GM21717 (cell line): ENCODE data around the gene KIF3B.
"Not testable (repeated sequence)": the region's sequence is repeated elsewhere in the genome, so short reads cannot be mapped to it uniquely, and the experiment has no call there.

Experiments used
- ATAC-seq: cut with Tn5 transposase; IDR thresholded peaks from one replicate; pipeline ENCODE4 v1.9.1; 2021; ENCODE audit warnings: mild to moderate bottlenecking, moderate library complexity; ENCODE audit not compliant: unreplicated experiment

The KIF3B gene

GRCh38 chr20:32292548-32292947 lies 15.1 kb downstream of the KIF3B start:
- ATAC-seq = no peak

DNA sequence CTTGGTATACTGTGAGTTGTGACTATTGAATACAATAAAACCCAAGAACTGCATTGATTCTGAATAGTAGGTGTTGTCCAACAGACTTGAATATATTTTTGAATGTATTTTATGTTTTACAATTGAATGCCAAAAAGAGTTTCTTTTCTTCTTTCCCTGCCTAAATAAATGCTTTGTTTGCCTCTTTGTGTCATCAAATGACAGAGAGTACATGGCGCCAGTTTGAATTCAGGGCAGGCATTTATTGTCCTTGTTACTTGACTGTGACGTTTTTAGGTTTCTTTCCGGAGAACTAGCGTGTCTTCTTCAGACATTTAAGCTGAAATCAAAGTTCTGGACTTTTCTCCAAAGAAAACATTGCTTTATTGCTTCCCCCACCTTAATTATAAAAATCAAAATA lies 16.6 kb downstream of the KIF3B start:
- no peak for ATAC-seq

GRCh38 chr20:32296412-32296811 lies 19.0 kb downstream of the KIF3B start:
- ATAC-seq = no peak

DNA sequence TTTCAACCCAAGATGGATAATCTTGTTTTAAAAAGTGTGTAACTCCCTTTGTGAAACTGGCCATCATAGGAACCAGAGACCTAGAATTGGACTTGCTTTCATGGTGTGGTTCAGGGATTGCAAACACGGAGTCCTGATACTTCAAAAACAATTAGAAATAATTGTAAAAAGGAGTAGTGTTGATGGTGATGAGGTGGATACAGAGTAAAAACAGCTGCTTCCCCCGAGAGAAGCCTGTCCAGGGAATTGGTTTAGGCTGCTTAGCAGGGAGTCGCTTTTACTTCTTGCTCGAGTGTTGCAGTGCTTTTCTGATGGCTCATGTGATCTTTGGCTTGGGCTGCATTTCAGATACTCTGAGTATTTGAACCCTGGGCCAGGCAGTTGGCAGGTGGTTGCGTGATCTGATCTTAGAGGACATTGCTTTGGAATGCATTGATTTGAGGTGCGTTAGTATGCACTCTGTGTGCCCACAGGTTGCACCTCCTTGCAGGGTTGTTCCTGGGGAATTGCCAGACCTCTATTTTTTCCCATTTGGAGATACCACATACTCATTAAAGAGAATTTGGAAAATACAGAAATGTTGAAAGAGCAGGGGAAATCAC lies 19.5 kb downstream of the KIF3B start:
- ATAC-seq = no peak

- no peak for ATAC-seq
Measured at GRCh38 chr20:32297439-32297838, 20.0 kb downstream of the KIF3B start.

DNA sequence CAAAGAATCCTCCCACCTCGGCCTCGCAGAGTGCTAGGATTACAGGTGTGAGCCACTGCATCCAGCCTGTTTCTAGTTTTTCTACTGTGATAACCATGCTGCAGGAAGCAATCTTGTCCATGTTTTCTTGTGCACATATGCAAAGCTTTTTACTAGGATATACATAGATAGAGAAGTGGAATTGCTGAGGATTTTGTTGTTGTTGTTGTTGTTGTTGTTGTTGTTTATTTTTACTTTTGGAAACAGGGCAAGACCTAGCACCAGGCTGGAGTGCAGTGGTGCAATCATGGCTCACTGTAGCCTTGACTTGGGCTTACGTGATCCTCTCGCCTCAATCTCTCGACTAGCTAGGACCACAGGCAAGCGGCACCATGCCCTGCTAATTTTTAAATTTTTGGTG lies 23.2 kb downstream of the KIF3B start:
- no peak for ATAC-seq

DNA sequence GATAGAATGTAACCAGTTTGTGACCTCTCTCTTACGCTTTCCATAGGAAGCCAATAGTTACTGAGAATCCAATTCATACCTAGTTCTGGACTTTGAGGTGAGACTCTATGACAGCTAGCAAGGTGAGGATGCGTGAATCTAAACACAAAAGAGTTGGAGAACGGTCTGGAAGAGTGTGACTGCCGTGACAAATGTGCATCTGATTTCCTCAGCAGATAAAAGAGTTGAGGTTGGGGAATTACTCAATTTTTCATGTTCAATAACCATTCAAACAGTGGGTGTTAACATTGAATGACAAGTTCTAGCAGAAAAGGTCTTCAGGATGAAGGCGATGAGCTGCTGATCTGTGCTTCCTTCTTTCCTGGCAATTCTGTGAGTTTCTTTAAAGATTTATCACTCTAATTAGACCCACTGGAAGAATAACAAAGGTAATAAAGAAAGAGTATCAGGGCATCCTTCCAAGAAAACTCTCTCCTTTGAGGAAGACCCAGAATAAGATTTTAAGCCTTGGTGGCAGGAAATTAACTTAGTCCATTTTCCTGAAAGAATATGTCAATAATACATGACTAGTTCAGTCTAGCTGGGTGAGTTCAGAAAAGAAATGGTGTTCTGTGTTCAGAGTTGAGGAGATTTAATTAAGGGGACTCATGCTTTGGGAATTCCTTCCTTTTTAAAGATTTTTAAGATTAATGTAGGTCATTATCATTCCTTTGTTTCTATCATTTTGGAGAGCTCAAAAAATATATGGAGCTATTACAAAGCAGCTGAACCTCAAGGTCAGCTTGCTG lies 24.5 kb downstream of the KIF3B start:
- no peak for ATAC-seq

GRCh38 chr20:32302507-32302872 lies 25.0 kb downstream of the KIF3B start:
- ATAC-seq = no peak

GRCh38 chr20:32304131-32304746 lies 26.8 kb downstream of the KIF3B start:
- no peak for ATAC-seq

- ATAC-seq = no peak
Measured at GRCh38 chr20:32312718-32313424, 35.4 kb downstream of the KIF3B start.

DNA sequence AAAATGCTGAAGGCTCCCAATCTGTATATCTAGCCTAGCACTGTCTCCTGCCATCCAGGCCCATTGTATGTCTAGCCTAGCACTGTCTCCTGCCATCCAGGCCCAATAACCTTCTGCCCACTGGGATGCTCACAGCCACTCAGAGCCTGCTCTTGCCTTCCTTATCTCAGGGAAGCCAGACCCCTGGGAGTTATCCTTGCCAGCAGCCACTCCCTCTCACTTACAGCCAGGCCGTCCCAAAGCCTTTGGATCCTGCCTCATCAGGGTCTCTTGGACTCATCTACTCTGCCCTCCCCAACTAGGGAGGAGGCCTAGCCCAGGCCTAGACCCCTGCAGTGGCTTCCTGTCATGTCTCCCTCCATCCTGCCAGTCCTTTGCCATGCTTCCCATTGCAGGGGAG lies 37.3 kb downstream of the KIF3B start:
- ATAC-seq = no peak

DNA sequence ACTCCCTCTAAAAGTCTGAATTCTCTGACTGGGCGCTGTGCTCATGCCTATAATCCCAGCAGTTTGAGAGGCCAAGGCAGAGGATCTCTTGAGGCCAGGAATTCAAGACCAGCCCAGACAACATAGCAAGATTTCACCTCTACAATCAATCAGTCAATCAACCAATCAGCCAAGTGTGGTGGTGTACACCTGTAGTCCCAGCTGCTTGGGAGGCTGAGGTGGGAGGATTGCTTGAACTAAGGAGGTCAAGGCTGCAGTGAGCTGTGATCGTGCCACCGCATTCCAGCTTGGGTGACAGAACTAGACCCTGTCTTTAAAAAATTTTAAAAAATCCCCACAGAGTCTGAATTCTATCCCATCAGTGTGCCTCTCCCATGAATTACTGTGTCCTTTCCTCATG lies 37.9 kb downstream of the KIF3B start:
- no peak for ATAC-seq

- no peak for ATAC-seq
Measured at GRCh38 chr20:32315891-32316290, 38.4 kb downstream of the KIF3B start.

DNA sequence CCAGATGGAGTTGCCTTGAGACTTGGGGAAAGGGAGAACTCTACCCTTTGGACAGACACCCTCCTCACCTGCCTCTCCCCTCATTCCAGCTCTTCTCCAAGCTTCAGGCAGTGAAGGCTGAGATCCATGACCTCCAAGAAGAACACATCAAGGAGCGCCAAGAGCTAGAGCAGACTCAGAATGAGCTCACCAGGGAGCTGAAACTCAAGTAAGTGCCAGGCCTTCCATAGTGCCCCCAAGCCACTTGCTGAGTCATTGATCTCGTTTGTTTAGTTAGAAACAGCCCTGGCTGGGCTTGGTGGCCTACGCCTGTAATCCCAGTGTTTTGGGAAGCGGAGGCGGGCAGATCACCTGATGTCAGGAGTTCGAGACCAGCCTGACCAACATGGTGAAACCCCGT lies 39.2 kb downstream of the KIF3B start:
- no peak for ATAC-seq

- no peak for ATAC-seq
Measured at GRCh38 chr20:32319100-32319499, 41.6 kb downstream of the KIF3B start.

DNA sequence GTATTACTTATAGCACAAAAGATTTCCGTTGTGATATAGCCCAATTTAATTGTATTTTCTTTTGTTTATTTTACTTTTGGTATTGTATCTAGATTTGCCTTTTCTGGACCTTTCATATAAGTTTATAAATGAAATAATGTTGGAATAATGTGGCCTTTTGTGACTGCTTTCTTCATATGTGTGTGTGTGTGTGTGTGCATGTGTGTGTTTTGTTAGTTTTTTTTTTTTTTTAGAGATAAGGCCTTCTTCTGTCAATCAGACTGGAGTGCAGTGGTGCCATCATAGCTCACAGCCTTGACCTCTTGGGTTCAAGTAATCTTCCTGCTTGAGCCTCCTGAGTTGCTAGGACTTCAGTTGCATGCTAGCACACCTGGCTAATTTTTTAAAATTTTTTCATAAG lies 42.9 kb downstream of the KIF3B start:
- ATAC-seq = no peak

DNA sequence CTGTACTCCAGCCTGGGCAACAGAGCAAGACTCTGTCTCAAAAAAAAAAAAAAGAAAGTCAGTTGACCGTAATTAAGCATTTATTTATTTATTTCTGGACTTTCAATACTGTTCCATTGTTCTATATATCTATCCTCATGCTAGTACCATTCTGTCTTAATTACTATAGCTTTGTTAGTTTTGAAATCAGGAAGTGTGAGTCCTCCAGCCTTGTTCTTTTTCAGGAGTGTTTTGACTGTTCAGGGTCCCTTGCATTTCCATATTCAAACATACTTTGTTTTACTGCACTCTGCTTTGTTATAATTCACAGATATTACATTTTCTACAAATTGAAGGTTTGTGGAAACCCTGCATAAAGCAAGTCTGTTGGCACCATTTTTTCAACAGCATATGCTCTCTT lies 43.9 kb downstream of the KIF3B start:
- ATAC-seq = no peak

GRCh38 chr20:32322260-32322659 lies 44.8 kb downstream of the KIF3B start:
- ATAC-seq = not testable (repeated sequence)

DNA sequence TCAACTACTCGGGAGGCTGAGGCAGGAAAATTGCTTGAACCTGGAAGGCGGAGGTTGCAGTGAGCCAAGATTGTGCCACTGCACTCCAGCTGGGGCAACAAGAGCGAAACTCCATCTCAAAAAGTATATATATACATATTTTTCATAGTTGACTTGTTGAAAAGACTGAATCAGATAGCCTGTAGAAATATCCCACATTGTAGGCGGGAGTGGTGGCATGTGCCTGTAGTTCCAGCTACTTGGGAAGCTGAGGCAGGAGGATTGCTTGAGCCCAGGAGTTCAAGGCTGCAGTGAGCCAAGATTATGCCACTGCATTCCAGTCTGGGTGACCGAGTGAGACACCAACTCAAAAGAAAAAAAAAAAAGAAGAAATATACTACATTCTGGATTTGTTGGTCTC lies 46.3 kb downstream of the KIF3B start:
- not testable (repeated sequence) for ATAC-seq

GRCh38 chr20:32325706-32326503 lies 48.5 kb downstream of the KIF3B start:
- no peak for ATAC-seq

- no peak for ATAC-seq
Measured at GRCh38 chr20:32326504-32326845, 49.0 kb downstream of the KIF3B start.
